ENCODE data around the gene COA8. TPM values are rescaled to one million over a fixed set of nuclear protein-coding genes. Genes with fewer than 3 reads are reported as not detected.

The COA8 gene
- total and polyA plus RNA-seq, 2 of the 13 experiments (the other 11 are each of a cell fraction or from before 2014, with no cell fraction given), result 10.9 to 25.1 TPM

DNA sequence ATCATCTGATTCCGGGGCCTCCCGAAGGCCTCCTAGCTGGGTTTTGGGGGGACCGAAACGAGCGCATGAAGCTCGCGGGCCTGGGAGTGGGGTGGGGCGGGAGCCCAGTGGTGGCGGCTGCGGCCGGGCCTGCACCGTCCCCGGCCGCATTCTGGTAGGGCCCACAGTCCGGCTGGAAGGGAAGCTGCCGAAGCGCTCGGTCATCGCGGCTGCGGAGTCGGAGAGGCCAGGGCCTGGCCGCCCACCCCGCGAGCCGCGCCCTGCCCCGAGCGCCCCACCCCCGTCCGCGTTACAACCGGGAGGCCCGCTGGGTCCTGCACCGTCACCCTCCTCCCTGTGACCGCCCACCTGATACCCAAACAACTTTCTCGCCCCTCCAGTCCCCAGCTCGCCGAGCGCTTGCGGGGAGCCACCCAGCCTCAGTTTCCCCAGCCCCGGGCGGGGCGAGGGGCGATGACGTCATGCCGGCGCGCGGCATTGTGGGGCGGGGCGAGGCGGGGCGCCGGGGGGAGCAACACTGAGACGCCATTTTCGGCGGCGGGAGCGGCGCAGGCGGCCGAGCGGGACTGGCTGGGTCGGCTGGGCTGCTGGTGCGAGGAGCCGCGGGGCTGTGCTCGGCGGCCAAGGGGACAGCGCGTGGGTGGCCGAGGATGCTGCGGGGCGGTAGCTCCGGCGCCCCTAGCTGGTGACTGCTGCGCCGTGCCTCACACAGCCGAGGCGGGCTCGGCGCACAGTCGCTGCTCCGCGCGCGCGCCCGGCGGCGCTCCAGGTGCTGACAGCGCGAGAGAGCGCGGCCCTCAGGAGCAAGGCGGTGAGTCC, 66.1 kb downstream of the COA8 start, which contains the start of gene KLC1 (continued):
- TF ChIP-seq, protein P1, sequence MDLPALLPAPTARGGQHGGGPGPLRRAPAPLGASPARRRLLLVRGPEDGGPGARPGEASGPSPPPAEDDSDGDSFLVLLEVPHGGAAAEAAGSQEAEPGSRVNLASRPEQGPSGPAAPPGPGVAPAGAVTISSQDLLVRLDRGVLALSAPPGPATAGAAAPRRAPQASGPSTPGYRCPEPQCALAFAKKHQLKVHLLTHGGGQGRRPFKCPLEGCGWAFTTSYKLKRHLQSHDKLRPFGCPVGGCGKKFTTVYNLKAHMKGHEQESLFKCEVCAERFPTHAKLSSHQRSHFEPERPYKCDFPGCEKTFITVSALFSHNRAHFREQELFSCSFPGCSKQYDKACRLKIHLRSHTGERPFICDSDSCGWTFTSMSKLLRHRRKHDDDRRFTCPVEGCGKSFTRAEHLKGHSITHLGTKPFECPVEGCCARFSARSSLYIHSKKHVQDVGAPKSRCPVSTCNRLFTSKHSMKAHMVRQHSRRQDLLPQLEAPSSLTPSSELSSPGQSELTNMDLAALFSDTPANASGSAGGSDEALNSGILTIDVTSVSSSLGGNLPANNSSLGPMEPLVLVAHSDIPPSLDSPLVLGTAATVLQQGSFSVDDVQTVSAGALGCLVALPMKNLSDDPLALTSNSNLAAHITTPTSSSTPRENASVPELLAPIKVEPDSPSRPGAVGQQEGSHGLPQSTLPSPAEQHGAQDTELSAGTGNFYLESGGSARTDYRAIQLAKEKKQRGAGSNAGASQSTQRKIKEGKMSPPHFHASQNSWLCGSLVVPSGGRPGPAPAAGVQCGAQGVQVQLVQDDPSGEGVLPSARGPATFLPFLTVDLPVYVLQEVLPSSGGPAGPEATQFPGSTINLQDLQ (CRISPR knock-in tag; IDR thresholded peaks at IDR 0.05), result no peak
- peak; percentile 8; the same call in 1 of the 2 replicates for TF ChIP-seq YEATS2 (CRISPR knock-in tag; IDR thresholded peaks at IDR 0.05; ENCODE audit: borderline replicate concordance)
- TF ChIP-seq ZNF558 (CRISPR knock-in tag; IDR thresholded peaks at IDR 0.05; ENCODE audit: borderline replicate concordance), result 0 out of 2 replicates have a peak, but pooled peaks have one; percentile 15
- TF ChIP-seq TARDBP (CRISPR knock-in tag; IDR thresholded peaks at IDR 0.05), result peak; percentile 56; the same call in 1 of the 2 replicates
- TF ChIP-seq RNF2 (conservative IDR thresholded peaks at IDR 0.05; ENCODE audit: low read depth), result no peak
- no peak for TF ChIP-seq MED13 (CRISPR knock-in tag; IDR thresholded peaks at IDR 0.05)
- no peak for TF ChIP-seq RXRA (CRISPR knock-in tag; IDR thresholded peaks at IDR 0.05)
- no peak for TF ChIP-seq NKX3-1 (CRISPR knock-in tag; IDR thresholded peaks at IDR 0.05)
- 0 out of 2 replicates have a peak, but pooled peaks have one; percentile 13 for TF ChIP-seq ZC3H13 (CRISPR knock-in tag; IDR thresholded peaks at IDR 0.05)
- TF ChIP-seq EZH2 (conservative IDR thresholded peaks at IDR 0.05; ENCODE audit: low read depth, low read length), result no peak
- TF ChIP-seq, protein P2, sequence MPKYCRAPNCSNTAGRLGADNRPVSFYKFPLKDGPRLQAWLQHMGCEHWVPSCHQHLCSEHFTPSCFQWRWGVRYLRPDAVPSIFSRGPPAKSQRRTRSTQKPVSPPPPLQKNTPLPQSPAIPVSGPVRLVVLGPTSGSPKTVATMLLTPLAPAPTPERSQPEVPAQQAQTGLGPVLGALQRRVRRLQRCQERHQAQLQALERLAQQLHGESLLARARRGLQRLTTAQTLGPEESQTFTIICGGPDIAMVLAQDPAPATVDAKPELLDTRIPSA (CRISPR knock-in tag; IDR thresholded peaks at IDR 0.05; ENCODE audit: borderline replicate concordance), result no peak; the same call in 1 of the 2 replicates
- peak; percentile 83; the same call in 1 of the 2 replicates for TF ChIP-seq GABPB1 (CRISPR knock-in tag; IDR thresholded peaks at IDR 0.05)
- TF ChIP-seq, protein P3, sequence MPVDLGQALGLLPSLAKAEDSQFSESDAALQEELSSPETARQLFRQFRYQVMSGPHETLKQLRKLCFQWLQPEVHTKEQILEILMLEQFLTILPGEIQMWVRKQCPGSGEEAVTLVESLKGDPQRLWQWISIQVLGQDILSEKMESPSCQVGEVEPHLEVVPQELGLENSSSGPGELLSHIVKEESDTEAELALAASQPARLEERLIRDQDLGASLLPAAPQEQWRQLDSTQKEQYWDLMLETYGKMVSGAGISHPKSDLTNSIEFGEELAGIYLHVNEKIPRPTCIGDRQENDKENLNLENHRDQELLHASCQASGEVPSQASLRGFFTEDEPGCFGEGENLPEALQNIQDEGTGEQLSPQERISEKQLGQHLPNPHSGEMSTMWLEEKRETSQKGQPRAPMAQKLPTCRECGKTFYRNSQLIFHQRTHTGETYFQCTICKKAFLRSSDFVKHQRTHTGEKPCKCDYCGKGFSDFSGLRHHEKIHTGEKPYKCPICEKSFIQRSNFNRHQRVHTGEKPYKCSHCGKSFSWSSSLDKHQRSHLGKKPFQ (CRISPR knock-in tag; IDR thresholded peaks at IDR 0.05; ENCODE audit: insufficient replicate concordance), result no peak
- TF ChIP-seq, protein P4, sequence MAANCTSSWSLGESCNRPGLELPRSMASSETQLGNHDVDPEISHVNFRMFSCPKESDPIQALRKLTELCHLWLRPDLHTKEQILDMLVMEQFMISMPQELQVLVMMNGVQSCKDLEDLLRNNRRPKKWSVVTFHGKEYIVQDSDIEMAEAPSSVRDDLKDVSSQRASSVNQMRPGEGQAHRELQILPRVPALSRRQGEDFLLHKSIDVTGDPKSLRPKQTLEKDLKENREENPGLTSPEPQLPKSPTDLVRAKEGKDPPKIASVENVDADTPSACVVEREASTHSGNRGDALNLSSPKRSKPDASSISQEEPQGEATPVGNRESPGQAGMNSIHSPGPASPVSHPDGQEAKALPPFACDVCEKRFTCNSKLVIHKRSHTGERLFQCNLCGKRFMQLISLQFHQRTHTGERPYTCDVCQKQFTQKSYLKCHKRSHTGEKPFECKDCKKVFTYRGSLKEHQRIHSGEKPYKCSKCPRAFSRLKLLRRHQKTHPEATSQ (CRISPR knock-in tag; IDR thresholded peaks at IDR 0.05; ENCODE audit: borderline replicate concordance), result no peak
- no peak for TF ChIP-seq ZMYM4 (CRISPR knock-in tag; IDR thresholded peaks at IDR 0.05)
- TF ChIP-seq, protein P5, sequence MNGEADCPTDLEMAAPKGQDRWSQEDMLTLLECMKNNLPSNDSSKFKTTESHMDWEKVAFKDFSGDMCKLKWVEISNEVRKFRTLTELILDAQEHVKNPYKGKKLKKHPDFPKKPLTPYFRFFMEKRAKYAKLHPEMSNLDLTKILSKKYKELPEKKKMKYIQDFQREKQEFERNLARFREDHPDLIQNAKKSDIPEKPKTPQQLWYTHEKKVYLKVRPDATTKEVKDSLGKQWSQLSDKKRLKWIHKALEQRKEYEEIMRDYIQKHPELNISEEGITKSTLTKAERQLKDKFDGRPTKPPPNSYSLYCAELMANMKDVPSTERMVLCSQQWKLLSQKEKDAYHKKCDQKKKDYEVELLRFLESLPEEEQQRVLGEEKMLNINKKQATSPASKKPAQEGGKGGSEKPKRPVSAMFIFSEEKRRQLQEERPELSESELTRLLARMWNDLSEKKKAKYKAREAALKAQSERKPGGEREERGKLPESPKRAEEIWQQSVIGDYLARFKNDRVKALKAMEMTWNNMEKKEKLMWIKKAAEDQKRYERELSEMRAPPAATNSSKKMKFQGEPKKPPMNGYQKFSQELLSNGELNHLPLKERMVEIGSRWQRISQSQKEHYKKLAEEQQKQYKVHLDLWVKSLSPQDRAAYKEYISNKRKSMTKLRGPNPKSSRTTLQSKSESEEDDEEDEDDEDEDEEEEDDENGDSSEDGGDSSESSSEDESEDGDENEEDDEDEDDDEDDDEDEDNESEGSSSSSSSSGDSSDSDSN (CRISPR knock-in tag; IDR thresholded peaks at IDR 0.05), result peak; percentile 60; the same call in 1 of the 2 replicates
- peak; percentile 64; the same call in 1 of the 2 replicates for TF ChIP-seq CBX5 (CRISPR knock-in tag; IDR thresholded peaks at IDR 0.05; ENCODE audit: borderline replicate concordance)

Measured in HepG2 (cell line).